ENCODE results near the gene STXBP5.

DNA sequence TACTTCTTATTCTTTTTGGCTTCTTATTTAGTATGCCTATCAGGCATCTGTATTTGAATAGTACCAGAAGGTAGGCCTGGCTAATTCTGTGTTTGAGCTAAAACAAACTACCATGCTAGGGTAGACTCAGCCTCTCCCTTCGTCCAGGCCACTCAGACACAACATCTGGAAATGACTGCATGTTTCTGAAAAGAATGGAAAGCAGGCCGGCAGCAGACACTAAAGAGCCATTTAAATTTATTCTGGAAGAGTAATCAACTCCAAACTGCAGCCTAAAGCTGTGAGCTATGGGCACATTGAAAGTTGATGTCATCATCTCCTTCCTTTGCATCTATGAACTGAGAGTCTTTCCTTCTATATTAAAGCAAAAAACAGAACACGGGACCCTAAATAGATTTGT is 233.4 kb downstream of the STXBP5 start:
- no peak for TF ChIP-seq CTCF (IDR thresholded peaks at IDR 0.05)
- TF ChIP-seq POLR2A (IDR thresholded peaks at IDR 0.05), result no peak

Measured in thyroid gland (tissue), 4 donors.